Activated naive CD4-positive, alpha-beta T cell treated with anti-CD3 and anti-CD28 coated beads, Interleukin-2, amount 10 ng/mL, durations not matched to agents 7 days and 5 days (primary cell): Measurements from ENCODE around the gene PSMD8.
"Not testable (repeated sequence)": the region's sequence is repeated elsewhere in the genome, so short reads cannot be mapped to it uniquely, and the experiment has no call there.

Experiments
- CTCF ChIA-PET: fragments of 350-600 bp; sonication (Branson Sonifier 250); formaldehyde crosslinking; loops from one replicate; lab custom pipeline; 2021; ENCODE audit warnings: antibody characterized with exemption; lab: Charles Lee
- DNase-seq: peaks from one replicate; pipeline ENCODE4 v3.0.0-alpha.2; 2020
- H3K27ac Mint-ChIP-seq: one replicate; pipeline ENCODE4 v1.8.0; 2021; ENCODE audit warnings: mild to moderate bottlenecking, moderate library complexity, mixed read lengths
- H3K27me3 Mint-ChIP-seq: one replicate; pipeline ENCODE4 v1.8.0; 2021; ENCODE audit warnings: mild to moderate bottlenecking, mixed read lengths
- H3K36me3 Mint-ChIP-seq: one replicate; pipeline ENCODE4 v1.8.0; 2021; ENCODE audit warnings: mixed read lengths
- H3K4me1 Mint-ChIP-seq: one replicate; pipeline ENCODE4 v1.8.0; 2021; ENCODE audit warnings: mixed read lengths
- H3K4me3 Mint-ChIP-seq: one replicate; pipeline ENCODE4 v1.8.0; 2021; ENCODE audit warnings: mild to moderate bottlenecking, moderate library complexity, mixed read lengths
- H3K9me3 Mint-ChIP-seq: one replicate; pipeline ENCODE4 v1.8.0; 2021; ENCODE audit warnings: mixed read lengths

The PSMD8 gene

GRCh38 chr19:38417544-38418506, 43.5 kb downstream of the PSMD8 start:
- DNase-seq: peak; percentile 79
- peaks cover 28% of the 10 kb centered on the region for H3K27me3 Mint-ChIP-seq
- H3K9me3 Mint-ChIP-seq: no peaks in the 10 kb centered on the region
- peaks cover 25% of the 10 kb centered on the region for H3K4me1 Mint-ChIP-seq
- peak overlapping the region; percentile 76 for H3K4me3 Mint-ChIP-seq
- H3K27ac Mint-ChIP-seq: peak overlapping the region; percentile 81
- no peaks in the 10 kb centered on the region for H3K36me3 Mint-ChIP-seq
- CTCF ChIA-PET: interaction anchor here (1.1 to 1.9 kb wide), 2 partner anchors 9 to 15 kb away, joined by 5 to 8 read pairs; partner anchors contain the start of genes FAM98C and RASGRP4

GRCh38 chr19:38420935-38421334, 46.6 kb downstream of the PSMD8 start:
- CTCF ChIA-PET: interaction anchor here (3.5 kb wide), 1 partner anchor 18 kb away, joined by 9 read pairs; the partner anchor contains the start of gene FAM98C
- no peak for DNase-seq
- Mint-ChIP-seq H3K4me1 (peaks cover 30% of the 10 kb centered on the region), H3K36me3 (no peaks in the 10 kb centered on the region), H3K9me3 (no peaks in the 10 kb centered on the region), H3K27me3 (peaks cover 31% of the 10 kb centered on the region), H3K4me3 (no peak overlapping the region), H3K27ac (no peak overlapping the region)

- H3K36me3 Mint-ChIP-seq: no peaks in the 10 kb centered on the region
- CTCF ChIA-PET: interaction anchor here (3.5 kb wide), 1 partner anchor 19 kb away, joined by 9 read pairs; the partner anchor contains the start of gene FAM98C
- H3K4me3 Mint-ChIP-seq: no peak overlapping the region
These were observed 47.5 kb downstream of the PSMD8 start for GRCh38 chr19:38421856-38422255.

GRCh38 chr19:38422438-38422837, 48.1 kb downstream of the PSMD8 start:
- H3K27ac Mint-ChIP-seq: no peak overlapping the region
- no peaks in the 10 kb centered on the region for H3K36me3 Mint-ChIP-seq

More at GRCh38 chr19:38421856-38422255, 47.5 kb downstream of the PSMD8 start:
- H3K27ac Mint-ChIP-seq: no peak overlapping the region
- peaks cover 30% of the 10 kb centered on the region for H3K4me1 Mint-ChIP-seq
- DNase-seq: no peak
- H3K27me3 Mint-ChIP-seq: peaks cover 31% of the 10 kb centered on the region
- no peaks in the 10 kb centered on the region for H3K9me3 Mint-ChIP-seq

GRCh38 chr19:38424272-38424671, 49.9 kb downstream of the PSMD8 start:
- H3K4me3 Mint-ChIP-seq: no peak overlapping the region
- H3K4me1 Mint-ChIP-seq: peaks cover 23% of the 10 kb centered on the region
- H3K27me3 Mint-ChIP-seq: peaks cover 28% of the 10 kb centered on the region
- H3K27ac Mint-ChIP-seq: no peak overlapping the region
- no peaks in the 10 kb centered on the region for H3K9me3 Mint-ChIP-seq
- DNase-seq: no peak
- H3K36me3 Mint-ChIP-seq: no peaks in the 10 kb centered on the region
- CTCF ChIA-PET: no interaction called here

More at GRCh38 chr19:38422438-38422837, 48.1 kb downstream of the PSMD8 start:
- Mint-ChIP-seq H3K4me3 (no peak overlapping the region), H3K4me1 (peaks cover 29% of the 10 kb centered on the region), H3K9me3 (no peaks in the 10 kb centered on the region), H3K27me3 (peaks cover 31% of the 10 kb centered on the region)
- CTCF ChIA-PET: interaction anchor here (3.5 kb wide), 1 partner anchor 19 kb away, joined by 9 read pairs; the partner anchor contains the start of gene FAM98C
- DNase-seq: no peak

GRCh38 chr19:38425222-38425809, 50.9 kb downstream of the PSMD8 start:
- H3K27ac Mint-ChIP-seq: no peak overlapping the region

GRCh38 chr19:38425810-38426466, 51.6 kb downstream of the PSMD8 start, which contains the start of gene RASGRP4:
Gene RASGRP4 (minus strand): TSS chr19:38426219. CDS start chr19:38426091, 128 bp downstream.
- H3K4me1 Mint-ChIP-seq: peaks cover 28% of the 10 kb centered on the region
- H3K9me3 Mint-ChIP-seq: no peaks in the 10 kb centered on the region
- peaks cover 27% of the 10 kb centered on the region for H3K27me3 Mint-ChIP-seq
- H3K27ac Mint-ChIP-seq: peak within 1 kb of the TSS; percentile 67
- CTCF ChIA-PET: interaction anchor here (1.6 kb wide), 2 partner anchors 9 to 22 kb away, joined by 4 to 5 read pairs; no protein-coding TSS in a partner anchor
- no peaks in the 10 kb centered on the region for H3K36me3 Mint-ChIP-seq
- peak; percentile 48 for DNase-seq
- peak within 1 kb of the TSS; percentile 59 for H3K4me3 Mint-ChIP-seq

More at GRCh38 chr19:38425222-38425809, 50.9 kb downstream of the PSMD8 start:
- H3K36me3 Mint-ChIP-seq: no peaks in the 10 kb centered on the region
- H3K4me1 Mint-ChIP-seq: peaks cover 28% of the 10 kb centered on the region
- no peak overlapping the region for H3K4me3 Mint-ChIP-seq
- peaks cover 28% of the 10 kb centered on the region for H3K27me3 Mint-ChIP-seq
- CTCF ChIA-PET: interaction anchor here (1.6 kb wide), 2 partner anchors 8 to 21 kb away, joined by 4 to 5 read pairs; no protein-coding TSS in a partner anchor
- DNase-seq: no peak
- H3K9me3 Mint-ChIP-seq: no peaks in the 10 kb centered on the region

- Mint-ChIP-seq H3K27ac (peak overlapping the region; percentile 65), H3K4me1 (peaks cover 28% of the 10 kb centered on the region), H3K27me3 (peaks cover 22% of the 10 kb centered on the region)
- not testable (repeated sequence) for H3K9me3 Mint-ChIP-seq, H3K4me3 Mint-ChIP-seq, H3K36me3 Mint-ChIP-seq
- CTCF ChIA-PET: interaction anchor here (1.6 kb wide), 1 partner anchor 10 kb away, joined by 5 read pairs; no protein-coding TSS in a partner anchor
- peak; percentile 29 for DNase-seq
These were observed 52.8 kb downstream of the PSMD8 start for GRCh38 chr19:38427035-38427677.

- Mint-ChIP-seq H3K36me3 (no peaks in the 10 kb centered on the region), H3K27me3 (peaks cover 30% of the 10 kb centered on the region), H3K27ac (no peak overlapping the region), H3K9me3 (no peaks in the 10 kb centered on the region), H3K4me1 (peaks cover 35% of the 10 kb centered on the region), H3K4me3 (no peak overlapping the region)
- no peak for DNase-seq
- CTCF ChIA-PET: no interaction called here
These were observed 54.9 kb downstream of the PSMD8 start for GRCh38 chr19:38429055-38429810.

GRCh38 chr19:38429811-38430156, 55.4 kb downstream of the PSMD8 start:
- Mint-ChIP-seq H3K27ac (no peak overlapping the region), H3K4me1 (peaks cover 36% of the 10 kb centered on the region), H3K36me3 (no peaks in the 10 kb centered on the region), H3K4me3 (no peak overlapping the region), H3K9me3 (no peaks in the 10 kb centered on the region), H3K27me3 (peaks cover 36% of the 10 kb centered on the region)
- DNase-seq: no peak
- CTCF ChIA-PET: no interaction called here

- Mint-ChIP-seq H3K4me1 (peaks cover 32% of the 10 kb centered on the region), H3K4me3 (no peak overlapping the region), H3K27me3 (peaks cover 42% of the 10 kb centered on the region), H3K9me3 (no peaks in the 10 kb centered on the region), H3K27ac (peak overlapping the region; percentile 52), H3K36me3 (no peaks in the 10 kb centered on the region)
- CTCF ChIA-PET: interaction anchor here (0.8 kb wide), 1 partner anchor 28 kb away, joined by 3 read pairs; the partner anchor contains the start of gene FAM98C
- no peak for DNase-seq
These were observed 56.6 kb downstream of the PSMD8 start for GRCh38 chr19:38430931-38431330.

GRCh38 chr19:38433268-38433733, 58.9 kb downstream of the PSMD8 start, which contains the start of gene RYR1:
Gene RYR1 (plus strand): TSS chr19:38433691. CDS start chr19:38433830, 139 bp downstream.
- peaks cover 42% of the 10 kb centered on the region for H3K27me3 Mint-ChIP-seq
- H3K9me3 Mint-ChIP-seq: no peaks in the 10 kb centered on the region
- CTCF ChIA-PET: no interaction called here
- H3K4me1 Mint-ChIP-seq: peaks cover 17% of the 10 kb centered on the region
- H3K4me3 Mint-ChIP-seq: no peak within 1 kb of the TSS
- peak; percentile 63 for DNase-seq
- H3K27ac Mint-ChIP-seq: no peak within 1 kb of the TSS
- no peaks in the 10 kb centered on the region for H3K36me3 Mint-ChIP-seq
